HS-5 (cell line): Measurements from ENCODE around the gene GTPBP1.

ENCODE experiments used
- DNase-seq: peaks from one replicate; pipeline ENCODE4 v3.0.0-alpha.2; 2012; ENCODE audit warnings: low read depth

Gene GTPBP1

DNA sequence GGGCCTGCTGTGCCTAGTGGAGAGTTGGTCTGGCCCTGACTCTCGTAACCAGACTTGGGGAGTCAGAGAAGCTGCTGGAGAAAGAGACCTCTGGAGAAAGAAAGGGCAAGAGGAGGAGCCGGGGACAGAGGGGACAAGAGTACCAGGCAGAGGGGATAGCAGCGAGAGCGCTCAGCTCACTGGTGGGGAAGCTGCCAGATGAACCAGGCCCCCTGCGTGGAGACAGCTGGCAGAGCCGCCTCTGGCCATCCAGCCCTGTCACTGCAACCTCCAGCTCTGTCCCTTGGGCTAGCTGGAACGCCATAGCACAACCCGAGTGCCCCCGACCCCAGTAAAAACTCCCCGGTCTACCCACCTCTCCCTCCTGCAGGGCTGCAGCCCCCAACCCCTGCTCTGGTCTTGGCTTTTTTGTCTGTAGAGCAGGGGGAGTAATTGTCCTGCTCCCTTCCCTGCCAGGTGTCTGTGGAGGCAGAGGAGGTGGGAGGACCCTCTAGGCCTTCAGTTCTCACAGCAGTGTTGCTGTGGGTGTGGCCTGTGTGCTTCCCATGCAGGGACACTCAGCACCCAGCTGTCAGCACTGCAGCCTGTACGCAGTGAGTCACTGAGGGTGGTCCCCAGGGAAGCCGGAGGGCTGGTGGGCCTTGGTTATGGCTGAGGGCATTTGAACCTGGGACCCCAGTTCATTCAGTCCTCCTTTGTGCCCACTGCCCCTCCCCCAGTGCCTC, 54.9 kb downstream of the GTPBP1 start:
- DNase-seq: no peak

DNA sequence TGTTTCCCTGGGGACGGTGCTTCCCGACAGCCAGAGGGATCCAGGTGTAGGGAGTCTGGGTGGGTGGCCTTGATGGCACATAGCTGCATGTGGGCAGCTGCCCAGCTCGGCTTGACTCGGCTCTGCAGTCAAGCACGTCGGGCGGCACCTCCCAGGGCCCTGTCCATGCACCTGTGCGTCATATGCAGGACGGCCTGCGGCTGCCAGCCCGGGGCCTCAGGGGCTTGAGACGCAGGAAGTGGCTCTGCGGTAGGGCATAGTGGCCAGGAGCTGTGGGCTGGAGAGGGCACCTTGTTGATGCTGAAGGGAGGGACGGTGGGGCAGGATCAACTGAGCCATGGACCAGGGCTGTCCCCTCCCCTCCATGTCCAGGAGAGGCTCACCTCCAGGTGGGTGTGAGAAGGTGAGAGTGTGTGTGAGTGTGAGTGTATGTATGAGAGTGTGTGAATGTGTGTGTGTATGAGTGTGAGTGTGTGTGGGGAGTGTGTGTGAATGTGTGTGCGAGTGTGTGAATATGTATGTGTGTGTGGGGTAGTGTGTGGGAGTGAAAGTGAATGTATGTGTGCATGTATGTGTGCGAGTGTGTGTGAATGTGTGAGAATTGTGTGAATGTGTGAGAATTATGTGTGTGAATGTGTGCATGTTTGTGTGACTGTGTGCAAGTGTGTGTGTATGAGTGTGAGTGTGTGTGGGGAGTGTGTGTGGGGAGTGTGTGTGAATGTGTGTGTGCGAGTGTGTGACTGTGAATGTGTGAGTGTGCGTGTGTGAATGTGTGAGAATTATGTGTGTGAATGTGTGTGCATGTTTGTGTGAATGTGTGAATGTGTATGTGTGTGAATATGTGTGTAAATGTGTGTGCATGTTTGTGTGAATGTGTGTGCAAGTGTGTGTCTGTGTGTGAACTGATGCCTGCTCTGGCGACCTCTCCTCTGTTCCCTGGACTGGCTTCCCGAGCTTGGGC, 55.7 kb downstream of the GTPBP1 start:
- no peak for DNase-seq

DNA sequence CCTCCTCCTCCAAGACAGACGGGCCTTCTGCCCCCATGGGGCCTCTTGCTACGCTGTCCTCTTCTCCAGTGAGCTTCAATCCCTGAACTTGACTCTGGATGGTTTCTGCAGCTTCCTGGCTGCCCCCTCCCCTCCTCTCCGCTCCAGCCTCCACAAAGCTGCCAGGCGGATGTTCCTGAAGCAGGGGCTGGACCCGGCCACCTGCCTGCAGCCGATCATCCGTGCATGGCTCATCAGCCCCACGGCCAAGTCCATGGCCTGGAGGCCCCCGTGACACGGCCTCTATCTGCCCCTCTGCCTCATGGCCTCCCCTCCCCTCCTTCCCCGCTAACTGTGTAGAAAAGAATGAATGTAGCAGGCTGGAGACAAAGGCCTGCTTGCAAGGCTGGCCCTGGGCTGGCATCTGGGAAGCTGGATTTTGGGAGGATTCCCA, 56.8 kb downstream of the GTPBP1 start:
- no peak for DNase-seq

DNA sequence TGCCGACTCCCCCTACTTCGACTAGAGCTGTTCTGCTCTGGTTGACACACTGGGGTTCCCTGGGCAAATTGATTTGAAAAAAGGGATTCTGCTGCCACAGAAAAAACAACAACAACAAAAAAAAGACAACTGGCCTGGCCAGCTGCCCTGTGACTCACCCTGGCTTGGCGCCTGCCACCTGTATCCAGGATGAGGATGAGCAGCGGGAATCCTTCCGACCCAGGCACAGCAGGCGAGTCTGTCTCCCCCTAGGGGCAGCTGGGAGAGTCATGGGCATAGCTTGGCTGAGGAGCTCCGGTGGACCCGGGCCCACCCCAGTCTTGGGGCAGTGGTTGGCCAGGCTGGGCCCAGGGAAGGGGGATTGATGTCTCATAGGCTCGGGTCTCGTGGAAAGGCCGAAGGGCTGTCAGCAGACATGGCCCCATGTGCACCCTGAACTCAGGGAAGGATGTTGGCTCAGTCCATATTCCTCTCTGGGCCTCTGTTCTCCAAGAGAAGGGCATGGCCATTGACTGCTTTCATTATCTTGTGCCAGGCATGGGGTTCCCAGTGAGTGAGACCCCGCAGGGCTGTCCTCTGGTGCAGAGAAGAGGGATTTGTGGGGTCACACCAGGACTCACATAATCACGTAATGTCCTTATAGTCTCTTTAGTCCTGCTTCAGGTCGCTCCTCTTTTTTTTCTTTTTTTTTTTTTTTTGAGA, 60.5 kb downstream of the GTPBP1 start:
- no peak for DNase-seq

DNA sequence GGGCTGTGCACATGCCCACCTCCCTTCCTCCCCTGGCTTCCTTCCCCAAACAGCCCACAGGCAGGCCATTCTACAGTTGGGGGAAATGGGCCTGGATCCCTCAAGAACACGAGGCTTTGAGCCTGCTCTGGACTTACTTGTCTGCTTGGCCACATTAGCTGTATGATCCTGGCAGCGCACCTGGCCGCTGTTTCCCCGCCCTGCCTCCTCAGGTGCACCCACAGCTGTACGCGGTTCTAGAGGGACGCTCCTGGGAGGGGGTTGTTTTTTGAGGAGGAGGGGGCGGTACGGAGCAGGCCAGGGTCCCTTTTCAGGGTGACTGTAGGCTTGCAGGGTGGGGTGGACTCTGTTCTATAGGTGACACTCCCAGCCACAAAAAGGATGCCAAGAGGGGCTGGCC, 61.6 kb downstream of the GTPBP1 start:
- DNase-seq: no peak

DNA sequence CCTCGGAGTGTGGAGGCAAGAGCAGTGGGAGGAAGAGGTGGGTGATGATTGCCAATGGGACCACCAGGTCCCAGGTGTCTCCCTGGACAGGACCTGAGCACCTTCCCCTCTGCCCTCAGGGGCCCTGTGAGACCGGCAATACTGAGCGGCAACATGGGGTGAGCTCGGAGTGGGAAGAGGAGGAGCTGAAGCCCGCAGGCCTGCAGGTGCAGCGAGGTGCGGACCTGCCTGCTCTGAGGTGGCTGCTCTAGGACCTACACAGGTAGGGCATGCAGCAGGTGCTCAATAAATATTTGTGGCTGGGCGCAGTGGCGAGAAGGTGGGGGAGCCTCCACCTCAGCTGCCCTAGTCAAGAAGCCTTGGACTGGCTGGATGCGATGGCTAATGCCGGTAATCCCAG, 62.3 kb downstream of the GTPBP1 start:
- DNase-seq: no peak

DNA sequence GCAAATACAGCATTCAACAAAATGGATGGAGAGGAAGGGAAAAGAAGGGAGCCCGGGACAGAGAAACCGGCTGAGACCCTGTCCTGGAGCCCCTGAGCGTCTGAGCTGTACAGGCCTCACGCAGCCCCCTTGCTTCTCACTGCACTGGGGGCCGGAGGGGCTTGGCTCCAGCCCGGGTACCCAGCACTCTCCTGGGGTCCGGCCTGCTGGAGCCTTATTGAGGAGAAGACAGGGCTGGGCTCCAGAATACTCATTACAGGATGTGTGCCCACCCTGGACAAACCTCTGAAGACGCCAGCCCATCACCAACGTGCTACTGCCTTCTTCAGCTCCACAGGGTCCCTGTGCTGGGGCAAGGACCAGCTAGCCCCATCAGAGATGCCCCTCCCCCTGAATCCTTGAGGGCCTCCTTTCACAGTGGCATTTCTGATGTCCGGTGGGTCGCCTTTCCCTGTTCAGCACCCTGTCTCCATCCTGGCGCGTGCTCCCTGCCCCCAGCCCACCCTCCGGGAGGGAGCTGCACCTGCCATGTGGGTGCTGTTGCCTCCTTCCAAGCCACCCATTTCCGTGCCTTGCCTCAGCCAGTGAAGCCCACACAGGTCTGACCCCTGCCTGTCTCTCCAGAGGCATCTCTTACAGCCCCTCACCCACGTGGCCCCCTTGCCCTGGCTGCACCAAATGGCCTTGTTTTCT, 64.7 kb downstream of the GTPBP1 start:
- DNase-seq: no peak

DNA sequence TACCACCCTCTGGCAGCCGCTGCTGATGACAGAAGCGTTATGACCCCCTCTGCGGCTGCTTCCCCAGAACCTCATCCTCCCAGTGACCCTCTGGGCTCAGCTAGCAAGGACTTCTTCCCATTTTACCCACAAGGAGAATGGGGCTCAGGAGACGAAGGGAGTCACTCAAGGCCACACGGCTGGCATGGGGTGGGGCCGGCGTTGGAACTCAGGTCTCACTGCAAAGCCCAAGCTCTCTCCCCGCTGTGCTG, 66.8 kb downstream of the GTPBP1 start:
- no peak for DNase-seq

DNA sequence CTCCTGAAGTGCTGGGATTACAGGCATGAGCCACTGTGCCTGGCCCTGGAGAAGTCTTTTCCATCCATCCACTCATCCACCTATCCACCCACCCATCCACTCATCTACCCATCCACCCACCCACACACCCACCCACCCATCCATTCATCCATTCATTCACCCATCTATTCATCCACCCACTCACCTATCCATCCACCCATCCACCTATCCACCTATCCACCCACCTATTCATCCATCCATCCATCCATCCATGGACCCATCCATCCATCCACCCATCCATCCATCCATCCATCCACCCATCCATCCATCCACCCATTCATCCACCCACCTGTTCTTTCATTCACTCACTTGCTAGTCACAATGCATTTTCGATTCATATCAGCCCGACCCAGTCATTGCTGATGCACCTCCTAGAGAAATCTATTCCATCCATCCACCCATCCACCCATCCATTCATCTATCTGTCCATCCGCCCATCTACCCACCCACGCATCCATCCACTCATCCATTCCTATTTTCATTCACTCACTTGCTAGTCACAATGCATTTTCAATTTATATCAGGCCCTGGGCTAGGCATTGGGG, 67.7 kb downstream of the GTPBP1 start:
- DNase-seq: no peak

DNA sequence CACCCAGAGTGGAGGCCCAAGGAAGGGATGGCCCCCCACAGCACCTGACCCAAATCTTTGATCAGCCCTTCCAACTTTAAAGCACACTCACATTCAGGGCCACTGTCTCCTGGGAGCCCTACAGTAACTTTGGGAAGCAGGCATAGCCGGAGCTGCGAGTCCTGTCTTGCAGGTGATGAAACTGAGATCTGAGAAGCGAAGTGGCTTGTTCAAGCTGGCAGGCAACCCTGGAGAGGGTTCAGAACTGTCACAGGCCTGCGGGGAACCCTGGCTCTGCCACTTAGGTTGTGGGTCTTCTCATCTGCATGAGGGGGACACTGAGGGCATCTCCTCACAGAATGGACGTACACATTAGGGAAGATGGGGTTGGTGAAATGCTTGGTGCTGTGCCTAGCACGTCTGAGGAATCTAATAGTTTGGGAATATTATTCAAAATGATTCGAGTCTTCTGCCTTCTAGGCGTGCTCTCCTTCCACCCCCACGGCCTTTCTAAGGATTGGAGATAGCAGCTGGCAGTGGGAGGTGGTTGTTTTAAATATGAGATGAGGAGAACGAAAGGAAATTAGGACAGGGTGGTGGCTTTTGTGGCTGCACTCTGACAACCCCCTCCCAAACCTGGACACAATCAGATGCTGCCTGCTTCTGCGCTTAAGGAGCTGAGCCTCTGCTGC, 68.9 kb downstream of the GTPBP1 start:
- DNase-seq: no peak

DNA sequence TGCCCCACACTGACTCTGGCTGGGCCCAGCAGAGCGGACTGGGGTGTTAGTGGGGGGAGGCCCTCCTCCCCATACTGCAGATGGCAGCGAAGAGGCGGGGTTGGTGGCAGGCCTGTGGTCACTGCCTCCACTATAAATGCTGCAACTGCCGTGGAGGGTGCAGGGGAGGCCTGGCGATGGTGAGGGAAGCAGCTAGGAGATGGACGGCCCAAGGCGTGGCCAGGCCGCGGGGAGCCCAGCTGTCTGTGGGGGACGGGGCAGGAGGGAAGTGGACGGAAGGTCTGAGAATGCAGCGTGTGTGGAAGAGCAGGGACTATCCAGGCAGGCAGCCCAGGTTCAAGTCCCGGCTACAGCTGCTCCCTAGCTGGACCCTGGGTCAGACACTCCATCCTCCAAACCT, 69.9 kb downstream of the GTPBP1 start:
- DNase-seq: no peak

DNA sequence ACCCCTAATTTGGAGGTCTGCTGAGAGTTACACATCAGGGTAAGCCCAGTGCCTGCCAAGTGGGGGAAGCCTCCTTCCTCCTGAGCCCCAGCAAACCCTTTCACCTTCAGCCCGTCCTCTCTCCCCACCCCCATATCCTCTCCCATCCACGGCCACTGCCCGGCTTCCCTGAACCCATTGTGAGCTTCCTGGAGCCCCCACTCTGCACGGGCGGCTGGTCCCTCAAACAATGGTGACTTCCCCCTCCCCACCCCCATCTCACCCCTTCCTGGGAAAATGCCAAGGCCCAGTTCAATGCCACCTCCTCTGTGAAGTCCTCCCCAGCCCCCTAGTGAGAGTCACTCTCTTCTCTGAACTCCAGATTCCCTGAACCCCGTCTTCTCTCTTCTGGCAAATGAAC, 70.3 kb downstream of the GTPBP1 start:
- DNase-seq: no peak

DNA sequence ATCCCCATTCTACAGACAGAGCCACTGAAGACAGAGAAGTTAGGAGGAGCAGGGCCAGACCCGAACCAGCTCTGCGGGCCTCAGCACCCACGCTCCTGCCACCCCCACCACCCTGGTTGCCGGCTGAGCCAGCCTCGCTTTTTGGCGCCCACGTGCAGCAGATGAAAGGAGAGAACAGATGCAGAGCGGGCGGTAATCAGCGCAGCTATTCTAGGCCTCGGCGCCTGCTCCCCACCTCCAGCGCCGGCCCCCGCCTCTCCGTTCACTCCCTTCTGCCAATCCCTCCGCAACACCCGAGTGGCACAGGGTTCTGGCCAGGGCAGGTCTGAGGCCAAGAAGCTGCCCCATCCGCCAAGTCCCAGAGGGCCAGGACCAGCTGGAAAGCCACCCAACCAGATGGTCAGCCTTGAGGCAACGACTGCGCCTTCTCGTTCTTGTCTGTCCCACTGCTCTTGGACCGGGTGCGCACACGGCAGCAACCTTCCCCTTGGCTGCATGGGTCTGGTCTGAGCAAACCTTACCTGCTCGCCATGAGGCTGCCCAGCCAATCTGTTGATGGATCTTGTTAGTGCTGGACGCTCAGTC, 71.4 kb downstream of the GTPBP1 start:
- no peak for DNase-seq

DNA sequence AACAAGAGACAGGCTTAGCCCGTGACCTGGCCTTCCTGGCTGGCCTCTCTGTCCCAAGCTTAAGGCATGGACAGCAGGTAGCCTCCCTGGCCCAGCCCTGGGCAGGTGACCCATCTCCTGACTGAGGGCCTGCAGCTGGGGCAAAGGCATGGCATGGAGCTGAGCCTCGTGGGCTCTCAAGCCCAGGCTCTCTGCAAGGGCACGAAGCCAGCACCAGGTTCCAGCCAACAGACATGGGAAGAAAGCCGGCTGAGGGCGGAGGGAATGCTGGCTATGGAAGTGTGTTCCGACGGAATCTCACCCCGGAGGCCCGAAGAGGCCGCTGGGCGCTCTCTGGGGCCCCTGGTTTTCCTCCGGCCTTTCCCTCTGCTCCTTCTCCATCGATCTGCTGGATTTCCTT, 75.3 kb downstream of the GTPBP1 start:
- no peak for DNase-seq

DNA sequence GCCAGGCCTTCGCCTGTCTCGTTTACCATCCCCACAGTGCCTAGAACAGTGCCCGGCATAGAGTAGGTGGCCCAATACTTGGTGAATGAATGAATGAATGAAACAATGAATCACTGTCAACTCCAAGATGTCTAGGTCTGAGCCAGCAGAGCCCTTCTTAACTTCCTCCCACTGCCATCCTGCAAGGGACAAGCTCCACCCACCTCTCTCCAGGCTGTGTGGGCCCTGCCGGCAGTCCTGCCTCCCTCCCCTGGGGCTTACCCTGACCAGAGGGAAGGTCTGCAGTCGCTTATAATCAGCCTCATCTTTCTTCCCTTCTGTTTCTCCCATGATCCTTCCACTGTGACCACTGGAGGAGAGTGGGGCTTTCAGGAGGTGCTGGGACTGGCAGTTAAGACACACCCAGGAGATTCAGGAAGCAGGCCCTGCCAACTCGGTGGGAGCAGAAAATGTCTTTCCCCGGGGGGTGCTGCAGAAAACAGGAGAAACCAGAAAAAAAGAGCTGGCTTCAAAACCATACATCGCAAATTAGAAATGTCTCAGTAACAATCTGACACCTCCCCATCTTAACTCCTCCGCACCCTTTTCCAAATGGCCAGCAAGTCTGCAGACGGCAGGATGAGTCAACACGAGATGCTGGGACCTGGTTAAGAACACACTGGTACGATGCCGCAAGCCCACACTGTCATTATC, 76.8 kb downstream of the GTPBP1 start:
- DNase-seq: no peak
